ENCODE results near the gene GDF10. TPM values are rescaled to one million over a fixed set of nuclear protein-coding genes. Genes with fewer than 3 reads are reported as not detected.
A peak's percentile ranks its signal among the peaks of the same experiment; 100 is the strongest.

GDF10 gene
- total RNA-seq, 4 donors from 2014 or later, result 0.35 TPM; not detected in 3

DNA sequence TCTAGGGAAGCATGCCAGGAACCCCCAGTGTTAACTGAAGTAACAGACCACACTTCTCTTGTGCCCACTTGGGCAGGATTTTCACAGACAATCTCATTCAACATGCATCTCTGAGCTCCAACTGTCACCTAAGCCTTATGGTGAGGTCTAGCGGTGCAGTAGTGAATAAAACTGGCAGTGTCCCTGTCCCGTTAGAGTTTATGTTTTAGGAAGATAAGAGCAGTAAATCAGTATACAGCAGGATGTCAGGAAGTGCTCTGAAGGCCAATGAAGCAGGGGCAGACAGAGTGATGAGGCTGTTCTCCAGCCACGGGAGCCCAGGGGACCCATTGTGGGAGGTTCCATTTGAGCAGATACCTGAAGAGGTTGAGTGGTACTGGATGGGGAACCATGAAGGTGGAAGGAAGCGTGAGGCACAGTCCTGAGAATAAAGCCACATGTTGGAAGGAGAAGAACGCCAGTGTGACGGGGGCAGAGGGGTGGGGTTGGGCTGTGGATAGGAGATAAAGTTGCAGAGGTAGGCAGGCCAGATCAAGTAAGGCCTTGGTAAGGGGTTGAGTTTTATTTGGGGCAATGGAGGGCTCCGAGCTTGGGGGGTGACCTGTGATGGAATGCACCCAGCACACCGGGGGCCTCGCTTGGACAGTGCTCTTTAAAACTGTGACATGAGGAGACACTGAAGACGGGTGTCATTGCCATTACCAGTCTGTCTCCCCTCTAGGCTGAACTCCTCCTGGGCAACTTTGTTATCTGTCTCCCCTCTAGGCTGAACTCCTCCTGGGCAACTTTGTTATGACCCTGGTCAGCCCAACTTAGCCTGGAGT lies 6.6 kb downstream of the GDF10 start:
- Histone ChIP-seq H3K4me1 (peaks cover 0 to 9% (median 0%) of the 10 kb centered on the region in 4 donors), H3K27ac (no peak overlapping the region), H3K9me3 (no peaks in the 10 kb centered on the region), H3K36me3 (no peaks in the 10 kb centered on the region), H3K4me3 (no peak overlapping the region), H3K27me3 (no peaks in the 10 kb centered on the region)
- DNase-seq, result no peak
- TF ChIP-seq POLR2A (IDR thresholded peaks at IDR 0.05), result no peak
- TF ChIP-seq, protein P1, sequence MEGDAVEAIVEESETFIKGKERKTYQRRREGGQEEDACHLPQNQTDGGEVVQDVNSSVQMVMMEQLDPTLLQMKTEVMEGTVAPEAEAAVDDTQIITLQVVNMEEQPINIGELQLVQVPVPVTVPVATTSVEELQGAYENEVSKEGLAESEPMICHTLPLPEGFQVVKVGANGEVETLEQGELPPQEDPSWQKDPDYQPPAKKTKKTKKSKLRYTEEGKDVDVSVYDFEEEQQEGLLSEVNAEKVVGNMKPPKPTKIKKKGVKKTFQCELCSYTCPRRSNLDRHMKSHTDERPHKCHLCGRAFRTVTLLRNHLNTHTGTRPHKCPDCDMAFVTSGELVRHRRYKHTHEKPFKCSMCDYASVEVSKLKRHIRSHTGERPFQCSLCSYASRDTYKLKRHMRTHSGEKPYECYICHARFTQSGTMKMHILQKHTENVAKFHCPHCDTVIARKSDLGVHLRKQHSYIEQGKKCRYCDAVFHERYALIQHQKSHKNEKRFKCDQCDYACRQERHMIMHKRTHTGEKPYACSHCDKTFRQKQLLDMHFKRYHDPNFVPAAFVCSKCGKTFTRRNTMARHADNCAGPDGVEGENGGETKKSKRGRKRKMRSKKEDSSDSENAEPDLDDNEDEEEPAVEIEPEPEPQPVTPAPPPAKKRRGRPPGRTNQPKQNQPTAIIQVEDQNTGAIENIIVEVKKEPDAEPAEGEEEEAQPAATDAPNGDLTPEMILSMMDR (IDR thresholded peaks at IDR 0.05), result no peak

DNA sequence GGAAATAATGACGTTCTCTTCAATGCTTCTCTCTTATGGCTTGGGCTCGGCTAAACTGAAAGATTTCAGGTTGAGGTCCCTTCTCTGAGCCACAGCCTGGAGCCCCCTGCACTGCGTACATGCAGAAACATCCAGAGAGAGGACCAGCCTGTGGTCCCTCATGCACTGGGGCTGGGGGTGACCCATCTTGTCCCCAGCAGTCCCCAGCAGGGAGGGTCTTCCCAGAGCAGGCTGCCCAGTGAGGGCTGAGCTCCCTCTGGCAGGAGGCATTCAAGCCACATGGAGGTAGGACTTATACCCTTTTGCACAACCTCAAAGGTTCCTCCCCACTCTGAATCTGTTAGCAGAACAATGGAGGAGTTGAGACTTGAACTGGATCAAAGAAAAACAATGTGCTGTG lies 7.4 kb downstream of the GDF10 start:
- DNase-seq, result no peak

DNA sequence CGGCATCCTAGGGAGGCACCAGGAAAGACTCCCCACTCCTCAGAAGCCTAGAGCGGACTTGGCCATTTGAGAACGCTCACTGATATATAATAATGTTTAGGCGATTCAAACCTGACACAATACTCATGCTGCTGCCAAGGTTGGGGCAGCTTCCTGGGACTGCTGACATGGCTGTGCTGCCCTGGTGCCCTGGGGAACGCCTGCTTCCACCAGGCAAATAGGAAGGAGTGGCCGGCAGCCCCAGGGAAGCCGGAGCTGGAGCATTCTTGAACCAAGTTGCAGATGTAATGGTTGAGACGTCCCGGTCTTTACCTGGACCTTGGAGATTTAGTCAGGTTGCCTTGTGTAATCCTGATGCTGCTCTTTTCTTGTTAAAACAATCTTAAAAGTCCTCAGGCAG lies 8.8 kb downstream of the GDF10 start:
- H3K9me3 ChIP-seq, result no peaks in the 10 kb centered on the region
- no peak overlapping the region for H3K4me3 ChIP-seq
- peaks cover 0 to 17% (median 2%) of the 10 kb centered on the region in 4 donors for H3K4me1 ChIP-seq
- TF ChIP-seq, protein P1 (IDR thresholded peaks at IDR 0.05), result no peak
- no peak for TF ChIP-seq POLR2A (IDR thresholded peaks at IDR 0.05)
- no peaks in the 10 kb centered on the region for H3K27me3 ChIP-seq
- no peak for DNase-seq
- no peaks in the 10 kb centered on the region for H3K36me3 ChIP-seq
- H3K27ac ChIP-seq, result no peak overlapping the region

More for the DNA sequence above, 7.4 kb downstream of the GDF10 start:
- Histone ChIP-seq H3K36me3 (no peaks in the 10 kb centered on the region), H3K4me3 (no peak overlapping the region), H3K27ac (no peak overlapping the region), H3K27me3 (no peaks in the 10 kb centered on the region), H3K9me3 (no peaks in the 10 kb centered on the region), H3K4me1 (peaks cover 0 to 16% (median 2%) of the 10 kb centered on the region in 4 donors)
- TF ChIP-seq, protein P1 (IDR thresholded peaks at IDR 0.05), result no peak
- TF ChIP-seq POLR2A (IDR thresholded peaks at IDR 0.05), result no peak

DNA sequence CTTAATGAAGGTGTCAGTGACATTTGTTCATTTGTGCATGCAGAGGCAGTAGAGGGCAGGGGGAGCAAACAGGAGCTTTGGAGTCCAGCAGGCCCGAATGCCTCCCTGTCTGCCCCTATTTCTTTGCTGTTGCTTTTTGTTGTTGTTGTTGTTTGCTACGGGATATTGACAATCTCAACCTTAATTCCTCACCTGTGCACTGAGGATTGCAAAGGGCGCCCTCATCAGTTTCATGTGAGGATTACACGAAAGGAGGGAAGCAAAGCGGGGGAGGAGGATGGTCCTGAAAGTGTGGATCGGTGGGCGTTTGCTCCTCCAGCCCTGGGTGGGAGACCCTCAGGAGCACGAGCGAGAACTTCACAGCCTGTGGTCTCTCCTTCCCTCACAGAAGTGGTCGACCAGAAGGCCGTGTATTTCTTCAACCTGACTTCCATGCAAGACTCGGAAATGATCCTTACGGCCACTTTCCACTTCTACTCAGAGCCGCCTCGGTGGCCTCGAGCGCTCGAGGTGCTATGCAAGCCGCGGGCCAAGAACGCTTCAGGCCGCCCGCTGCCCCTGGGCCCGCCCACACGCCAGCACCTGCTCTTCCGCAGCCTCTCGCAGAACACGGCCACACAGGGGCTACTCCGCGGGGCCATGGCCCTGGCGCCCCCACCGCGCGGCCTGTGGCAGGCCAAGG lies 9.6 kb downstream of the GDF10 start:
- no peaks in the 10 kb centered on the region for H3K27me3 ChIP-seq
- peak in 1 of 3 donors; percentile 26 for DNase-seq
- no peak overlapping the region for H3K27ac ChIP-seq
- no peaks in the 10 kb centered on the region for H3K36me3 ChIP-seq
- H3K4me1 ChIP-seq, result peaks cover 0 to 17% (median 2%) of the 10 kb centered on the region in 4 donors
- TF ChIP-seq, protein P1 (IDR thresholded peaks at IDR 0.05), result peak in 3 of 6 experiments; percentile 12 to 31 (median 22)
- no peak for TF ChIP-seq POLR2A (IDR thresholded peaks at IDR 0.05)
- H3K9me3 ChIP-seq, result no peaks in the 10 kb centered on the region
- H3K4me3 ChIP-seq, result no peak overlapping the region

DNA sequence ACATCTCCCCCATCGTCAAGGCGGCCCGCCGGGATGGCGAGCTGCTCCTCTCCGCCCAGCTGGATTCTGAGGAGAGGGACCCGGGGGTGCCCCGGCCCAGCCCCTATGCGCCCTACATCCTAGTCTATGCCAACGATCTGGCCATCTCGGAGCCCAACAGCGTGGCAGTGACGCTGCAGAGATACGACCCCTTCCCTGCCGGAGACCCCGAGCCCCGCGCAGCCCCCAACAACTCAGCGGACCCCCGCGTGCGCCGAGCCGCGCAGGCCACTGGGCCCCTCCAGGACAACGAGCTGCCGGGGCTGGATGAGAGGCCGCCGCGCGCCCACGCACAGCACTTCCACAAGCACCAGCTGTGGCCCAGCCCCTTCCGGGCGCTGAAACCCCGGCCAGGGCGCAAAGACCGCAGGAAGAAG lies 10.1 kb downstream of the GDF10 start:
- no peak for DNase-seq
- Histone ChIP-seq H3K27ac (no peak overlapping the region), H3K4me3 (no peak overlapping the region), H3K36me3 (no peaks in the 10 kb centered on the region), H3K4me1 (peaks cover 0 to 17% (median 2%) of the 10 kb centered on the region in 4 donors), H3K27me3 (no peaks in the 10 kb centered on the region), H3K9me3 (no peaks in the 10 kb centered on the region)
- TF ChIP-seq, protein P1 (IDR thresholded peaks at IDR 0.05), result no peak
- no peak for TF ChIP-seq POLR2A (IDR thresholded peaks at IDR 0.05)
